Nephron progenitor cell (in vitro differentiated cells): ENCODE measurements around the gene BEND5.

ENCODE experiments used
- DNase-seq: peaks from one replicate; pipeline ENCODE4 v3.0.0; 2021
- H3K27ac Mint-ChIP-seq: 2 replicates; pipeline ENCODE4 v1.8.0; 2021; ENCODE audit warnings: mild to moderate bottlenecking, moderate library complexity, mixed read lengths
- H3K27me3 Mint-ChIP-seq: 2 replicates; pipeline ENCODE4 v1.8.0; 2021; ENCODE audit warnings: mild to moderate bottlenecking, low read depth, mixed read lengths; ENCODE audit not compliant: poor library complexity
- H3K36me3 Mint-ChIP-seq: 2 replicates; pipeline ENCODE4 v1.8.0; 2021; ENCODE audit warnings: low read depth, mixed read lengths
- H3K4me1 Mint-ChIP-seq: 2 replicates; pipeline ENCODE4 v1.8.0; 2021; ENCODE audit warnings: mixed read lengths
- H3K4me3 Mint-ChIP-seq: 2 replicates; pipeline ENCODE4 v1.8.0; 2021; ENCODE audit warnings: mild to moderate bottlenecking, moderate library complexity, mixed read lengths
- H3K9me3 Mint-ChIP-seq: 2 replicates; pipeline ENCODE4 v1.8.0; 2021; ENCODE audit warnings: mild to moderate bottlenecking, moderate library complexity, mixed read lengths
- CTCF ChIP-seq: fragments of 200-600 bp; sonication (generic); IDR thresholded peaks from 2 replicates; pipeline ENCODE4 v1.5.0; 2021; ENCODE audit warnings: antibody characterized with exemption

The BEND5 gene

DNA sequence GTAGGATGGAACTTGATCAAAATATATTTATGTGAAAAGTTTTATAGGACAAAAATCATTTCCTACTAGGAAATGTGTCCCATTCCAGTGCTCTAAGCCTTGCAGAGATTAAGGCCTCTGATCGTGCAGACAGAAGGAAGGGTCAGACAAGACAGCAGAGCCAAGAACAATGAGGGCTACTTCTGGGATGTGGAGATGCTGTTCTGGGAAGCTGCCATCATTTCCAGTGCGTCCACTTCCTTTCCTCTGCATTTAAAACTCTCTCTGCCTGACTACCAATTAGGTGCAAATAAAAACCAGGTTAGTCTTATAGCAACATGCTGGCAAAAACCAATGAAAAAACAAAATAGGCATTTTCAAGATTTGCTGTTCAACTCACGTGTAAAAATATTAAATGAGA is 36.1 kb downstream of the BEND5 start:
- no peak overlapping the region for H3K27ac Mint-ChIP-seq
- no peak overlapping the region for H3K4me3 Mint-ChIP-seq
- peaks cover 76% of the 10 kb centered on the region for H3K36me3 Mint-ChIP-seq
- no peaks in the 10 kb centered on the region for H3K9me3 Mint-ChIP-seq
- TF ChIP-seq CTCF = no peak
- no peaks in the 10 kb centered on the region for H3K4me1 Mint-ChIP-seq
- DNase-seq = no peak
- H3K27me3 Mint-ChIP-seq = peaks cover 5% of the 10 kb centered on the region

GRCh38 chr1:48739091-48739490 is 37.6 kb downstream of the BEND5 start:
- Mint-ChIP-seq H3K9me3 (no peaks in the 10 kb centered on the region), H3K27ac (no peak overlapping the region), H3K4me1 (no peaks in the 10 kb centered on the region), H3K4me3 (no peak overlapping the region), H3K27me3 (peaks cover 5% of the 10 kb centered on the region), H3K36me3 (peaks cover 77% of the 10 kb centered on the region)
- no peak for DNase-seq
- TF ChIP-seq CTCF = no peak

DNA sequence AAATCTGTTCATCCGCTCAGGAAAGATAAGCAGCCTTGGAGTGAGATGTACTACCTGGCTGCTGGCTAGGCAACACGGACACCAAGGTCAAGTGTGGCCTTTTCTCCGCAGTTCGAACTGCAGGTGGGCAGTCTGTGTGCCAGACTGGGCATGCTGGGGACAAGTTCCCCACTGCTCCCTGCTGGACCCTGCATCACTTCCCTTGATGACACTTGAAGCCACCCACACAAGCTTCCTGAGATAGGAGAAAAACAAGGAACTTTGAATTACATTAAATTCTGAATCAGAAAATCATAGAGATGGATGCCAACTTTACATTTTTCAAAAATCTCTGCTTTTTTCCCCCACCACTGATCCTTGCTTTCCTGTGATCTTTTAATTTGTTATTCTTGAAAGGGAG is 38.3 kb downstream of the BEND5 start:
- TF ChIP-seq CTCF = no peak
- H3K36me3 Mint-ChIP-seq = peaks cover 77% of the 10 kb centered on the region
- H3K27ac Mint-ChIP-seq = no peak overlapping the region
- H3K27me3 Mint-ChIP-seq = peaks cover 5% of the 10 kb centered on the region
- no peaks in the 10 kb centered on the region for H3K4me1 Mint-ChIP-seq
- no peaks in the 10 kb centered on the region for H3K9me3 Mint-ChIP-seq
- no peak for DNase-seq
- H3K4me3 Mint-ChIP-seq = no peak overlapping the region

DNA sequence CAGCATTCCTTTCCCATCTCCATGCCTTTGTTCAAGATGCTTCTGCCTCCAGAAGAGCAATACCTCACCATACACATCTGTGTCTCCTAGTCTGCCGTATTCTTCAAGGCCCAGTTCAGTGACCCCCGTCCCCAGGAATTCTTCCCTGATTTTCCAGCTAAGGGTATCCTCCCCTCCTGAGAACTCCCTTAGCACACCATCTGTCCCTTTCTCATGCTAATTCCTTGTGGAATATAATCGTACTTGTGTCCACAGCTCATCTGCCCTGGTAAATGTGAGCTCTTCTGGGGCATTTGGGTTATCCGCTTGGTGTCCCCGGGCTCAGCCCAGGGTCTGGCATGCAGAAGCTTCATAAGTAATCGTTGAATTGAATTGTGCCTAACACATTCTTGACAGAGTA is 40.9 kb downstream of the BEND5 start:
- Mint-ChIP-seq H3K4me3 (no peak overlapping the region), H3K4me1 (no peaks in the 10 kb centered on the region), H3K9me3 (no peaks in the 10 kb centered on the region), H3K27me3 (peaks cover 2% of the 10 kb centered on the region), H3K27ac (no peak overlapping the region), H3K36me3 (peaks cover 53% of the 10 kb centered on the region)
- no peak for TF ChIP-seq CTCF
- DNase-seq = no peak

DNA sequence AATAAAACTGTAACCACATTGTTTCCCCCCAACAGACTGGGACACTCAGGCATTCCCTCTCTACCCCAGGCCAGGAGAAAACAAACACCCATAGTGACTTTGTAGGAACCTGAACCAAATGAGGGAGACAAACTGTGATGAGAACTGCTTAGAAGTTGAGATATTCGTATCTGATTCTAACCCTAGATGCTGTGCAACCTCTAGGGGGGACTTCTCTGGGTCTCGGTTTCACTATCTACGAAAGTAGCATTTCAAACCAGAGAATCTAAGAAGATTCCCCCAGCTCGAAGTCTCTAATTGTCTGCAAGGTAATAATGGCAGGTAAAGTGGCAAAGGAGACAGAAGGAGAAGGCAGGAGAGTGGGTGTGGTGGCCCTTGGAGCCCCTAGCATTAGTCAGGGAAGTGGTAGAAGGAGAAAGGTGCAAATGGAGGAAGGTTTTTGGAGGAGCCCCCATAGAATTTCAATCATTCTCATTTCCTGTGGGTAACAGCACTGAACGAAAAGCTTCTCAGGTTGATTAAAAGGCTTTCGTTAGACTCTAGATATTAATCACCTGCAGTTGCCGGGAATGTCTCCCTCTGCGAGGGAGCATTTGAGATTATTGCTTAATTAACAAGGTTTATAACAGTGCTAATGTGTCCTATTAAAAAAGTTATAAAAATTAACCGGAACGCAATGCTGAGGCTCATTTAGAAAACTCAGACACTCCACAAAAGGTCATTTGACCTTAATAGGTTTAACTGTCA is 46.4 kb downstream of the BEND5 start:
- Mint-ChIP-seq H3K27ac (no peak overlapping the region), H3K9me3 (no peaks in the 10 kb centered on the region), H3K27me3 (no peaks in the 10 kb centered on the region), H3K4me1 (no peaks in the 10 kb centered on the region), H3K4me3 (no peak overlapping the region), H3K36me3 (peaks cover 33% of the 10 kb centered on the region)
- TF ChIP-seq CTCF = no peak
- no peak for DNase-seq

GRCh38 chr1:48728584-48728983 is 48.1 kb downstream of the BEND5 start:
- Mint-ChIP-seq H3K4me3 (no peak overlapping the region), H3K9me3 (no peaks in the 10 kb centered on the region), H3K4me1 (no peaks in the 10 kb centered on the region), H3K36me3 (peaks cover 22% of the 10 kb centered on the region), H3K27me3 (no peaks in the 10 kb centered on the region), H3K27ac (no peak overlapping the region)
- no peak for DNase-seq
- TF ChIP-seq CTCF = no peak
